Measurements from ENCODE around the gene NKG7. TPM values are rescaled to one million over a fixed set of nuclear protein-coding genes. Genes with fewer than 3 reads are reported as not detected.
A peak's percentile ranks its signal among the peaks of the same experiment; 100 is the strongest.

NKG7 gene
- total RNA-seq, 2 experiments from 2014 or later, result 6.2 to 7.2 TPM

- H3K27ac ChIP-seq (ENCODE audit: low read depth in 1 of 2, low read length in 2 of 2), result no peak within 1 kb of the TSS
- no peaks in the 10 kb centered on the region for H3K27me3 ChIP-seq (ENCODE audit: control insufficient read depth in 1 of 2, insufficient read depth in 2 of 2, low read length in 2 of 2)
- H3K36me3 ChIP-seq (ENCODE audit: insufficient read depth, low read length), result peaks cover 19% of the 10 kb centered on the region
- no peaks in the 10 kb centered on the region for H3K9me3 Mint-ChIP-seq
- H3K4me3 ChIP-seq (ENCODE audit: low read length), result no peak within 1 kb of the TSS
- no peak within 1 kb of the TSS for H3K27ac Mint-ChIP-seq
- H3K9me3 ChIP-seq (ENCODE audit: control insufficient read depth in 1 of 2, insufficient read depth in 1 of 2, low read length in 2 of 2), result no peaks in the 10 kb centered on the region
- intact Hi-C loops (cut with DNase I, micrococcal nuclease), result no loop called here
- DNase-seq (no peak), ATAC-seq (ENCODE audit: poor library complexity) (no peak)
- peak within 1 kb of the TSS; percentile 73 for H3K4me3 Mint-ChIP-seq
- H3K4me1 ChIP-seq (ENCODE audit: insufficient read depth, low read length), result peaks cover 23% of the 10 kb centered on the region
- TF ChIP-seq CTCF (IDR thresholded peaks at IDR 0.05), result no peak
- ChIA-PET CTCF (interaction anchor here (1.4 kb wide), 1 partner anchor 80 kb away, joined by 3 read pairs; no protein-coding TSS in a partner anchor), POLR2A (interaction anchor here (0.7 to 1.0 kb wide), 2 partner anchors 23 to 52 kb away, joined by 3 read pairs; no protein-coding TSS in a partner anchor)
- H3K36me3 Mint-ChIP-seq (ENCODE audit: low read depth), result peaks cover 16% of the 10 kb centered on the region
- H3K4me1 Mint-ChIP-seq (ENCODE audit: low read depth), result peaks cover 23% of the 10 kb centered on the region
- no peaks in the 10 kb centered on the region for H3K27me3 Mint-ChIP-seq
These were observed 30.4 kb downstream of the NKG7 start, which contains the start of gene VSIG10L for GRCh38 chr19:51341976-51342580. Gene VSIG10L, minus strand, starts transcription at chr19:51342139. Its CDS starts 15 bp downstream, at chr19:51342124.

- Histone ChIP-seq H3K4me3 (ENCODE audit: low read length) (no peak overlapping the region), H3K36me3 (ENCODE audit: insufficient read depth, low read length) (peaks cover 10% of the 10 kb centered on the region), H3K9me3 (ENCODE audit: control insufficient read depth in 1 of 2, insufficient read depth in 1 of 2, low read length in 2 of 2) (no peaks in the 10 kb centered on the region), H3K27ac (ENCODE audit: low read depth in 1 of 2, low read length in 2 of 2) (no peak overlapping the region), H3K27me3 (ENCODE audit: control insufficient read depth in 1 of 2, insufficient read depth in 2 of 2, low read length in 2 of 2) (no peaks in the 10 kb centered on the region), H3K4me1 (ENCODE audit: insufficient read depth, low read length) (peaks cover 23% of the 10 kb centered on the region)
- ATAC-seq (ENCODE audit: poor library complexity) (no peak), DNase-seq (no peak)
- POLR2A ChIA-PET, result interaction anchor here (0.9 to 1.0 kb wide), 2 partner anchors 10 to 24 kb away, joined by 3 read pairs; no protein-coding TSS in a partner anchor
- peaks cover 23% of the 10 kb centered on the region for H3K4me1 Mint-ChIP-seq (ENCODE audit: low read depth)
- peaks cover 9% of the 10 kb centered on the region for H3K36me3 Mint-ChIP-seq (ENCODE audit: low read depth)
- no peaks in the 10 kb centered on the region for H3K9me3 Mint-ChIP-seq
- H3K4me3 Mint-ChIP-seq, result peak overlapping the region; percentile 73
- no peak for TF ChIP-seq CTCF (IDR thresholded peaks at IDR 0.05)
- CTCF ChIA-PET, result interaction anchor here (1.4 kb wide), 1 partner anchor 81 kb away, joined by 3 read pairs; no protein-coding TSS in a partner anchor
- no peaks in the 10 kb centered on the region for H3K27me3 Mint-ChIP-seq
- intact Hi-C loops (cut with DNase I, micrococcal nuclease), result no loop called here
- no peak overlapping the region for H3K27ac Mint-ChIP-seq
These were observed 31.4 kb downstream of the NKG7 start for GRCh38 chr19:51341066-51341465.

- peaks cover 23% of the 10 kb centered on the region for H3K4me1 Mint-ChIP-seq (ENCODE audit: low read depth)
These were observed 32.5 kb downstream of the NKG7 start for GRCh38 chr19:51339687-51340656.

More at GRCh38 chr19:51339687-51340656, 32.5 kb downstream of the NKG7 start:
- ChIA-PET CTCF (interaction anchor here (1.3 to 2.3 kb wide), 2 partner anchors 54 to 68 kb away, joined by 3 to 6 read pairs; no protein-coding TSS in a partner anchor), POLR2A (interaction anchor here (0.8 to 1.3 kb wide), 5 partner anchors 11 to 317 kb away, joined by 3 to 4 read pairs (median 3); no protein-coding TSS in a partner anchor)
- no peaks in the 10 kb centered on the region for H3K27me3 Mint-ChIP-seq
- H3K36me3 Mint-ChIP-seq (ENCODE audit: low read depth), result peaks cover 4% of the 10 kb centered on the region
- Histone ChIP-seq H3K4me1 (ENCODE audit: insufficient read depth, low read length) (peaks cover 23% of the 10 kb centered on the region), H3K9me3 (ENCODE audit: control insufficient read depth in 1 of 2, insufficient read depth in 1 of 2, low read length in 2 of 2) (no peaks in the 10 kb centered on the region), H3K27me3 (ENCODE audit: control insufficient read depth in 1 of 2, insufficient read depth in 2 of 2, low read length in 2 of 2) (no peaks in the 10 kb centered on the region), H3K36me3 (ENCODE audit: insufficient read depth, low read length) (peaks cover 1% of the 10 kb centered on the region), H3K27ac (ENCODE audit: low read depth in 1 of 2, low read length in 2 of 2) (no peak overlapping the region), H3K4me3 (ENCODE audit: low read length) (peak overlapping the region; percentile 62)
- peak overlapping the region; percentile 7 for H3K27ac Mint-ChIP-seq
- TF ChIP-seq CTCF (IDR thresholded peaks at IDR 0.05), result no peak
- ATAC-seq (ENCODE audit: poor library complexity) (peak; percentile 61), DNase-seq (peak; percentile 72 to 93 (median 80))
- intact Hi-C loops (cut with DNase I, micrococcal nuclease), result loop anchor here (1.0 to 2.0 kb wide), 9 partner anchors 27 to 437 kb away; no protein-coding TSS in a partner anchor
- H3K9me3 Mint-ChIP-seq, result no peaks in the 10 kb centered on the region
- H3K4me3 Mint-ChIP-seq, result peak overlapping the region; percentile 80
